GM18502 (cell line): ENCODE results near the gene FAM83B.
"Not testable (repeated sequence)": the region's sequence is repeated elsewhere in the genome, so short reads cannot be mapped to it uniquely, and the experiment has no call there.

ENCODE experiments used
- ATAC-seq: cut with Tn5 transposase; IDR thresholded peaks from one replicate; pipeline ENCODE4 v1.9.1; 2021; ENCODE audit warnings: mild to moderate bottlenecking; ENCODE audit not compliant: unreplicated experiment, poor library complexity

The FAM83B gene

GRCh38 chr6:54856129-54856528 is 9.6 kb downstream of the FAM83B start:
- ATAC-seq, result no peak

- ATAC-seq, result no peak
Observed at GRCh38 chr6:54860132-54860531, 13.6 kb downstream of the FAM83B start.

GRCh38 chr6:54860739-54861138 is 14.2 kb downstream of the FAM83B start:
- ATAC-seq, result no peak

- ATAC-seq, result no peak
Observed at GRCh38 chr6:54861905-54862616, 15.5 kb downstream of the FAM83B start.

GRCh38 chr6:54864272-54864671 is 17.7 kb downstream of the FAM83B start:
- ATAC-seq, result no peak

GRCh38 chr6:54865091-54865631 is 18.6 kb downstream of the FAM83B start:
- no peak for ATAC-seq

GRCh38 chr6:54868556-54868955 is 22.0 kb downstream of the FAM83B start:
- ATAC-seq, result no peak

- no peak for ATAC-seq
Observed at GRCh38 chr6:54873599-54873998, 27.0 kb downstream of the FAM83B start.

GRCh38 chr6:54874349-54875048 is 27.9 kb downstream of the FAM83B start:
- ATAC-seq, result no peak

- no peak for ATAC-seq
Observed at GRCh38 chr6:54875539-54875938, 29.0 kb downstream of the FAM83B start.

- ATAC-seq, result no peak
Observed at GRCh38 chr6:54876365-54876764, 29.8 kb downstream of the FAM83B start.

GRCh38 chr6:54876871-54877270 is 30.3 kb downstream of the FAM83B start:
- no peak for ATAC-seq

GRCh38 chr6:54877713-54878317 is 31.2 kb downstream of the FAM83B start:
- no peak for ATAC-seq

- no peak for ATAC-seq
Observed at GRCh38 chr6:54878718-54879117, 32.1 kb downstream of the FAM83B start.

- no peak for ATAC-seq
Observed at GRCh38 chr6:54879188-54879985, 32.8 kb downstream of the FAM83B start.

- no peak for ATAC-seq
Observed at GRCh38 chr6:54881067-54881730, 34.6 kb downstream of the FAM83B start.

GRCh38 chr6:54881891-54882290 is 35.3 kb downstream of the FAM83B start:
- ATAC-seq, result not testable (repeated sequence)

GRCh38 chr6:54886932-54887584 is 40.5 kb downstream of the FAM83B start:
- no peak for ATAC-seq

GRCh38 chr6:54891536-54891935 is 45.0 kb downstream of the FAM83B start:
- no peak for ATAC-seq
